ENCODE measurements around the gene ACTN4.

DNA sequence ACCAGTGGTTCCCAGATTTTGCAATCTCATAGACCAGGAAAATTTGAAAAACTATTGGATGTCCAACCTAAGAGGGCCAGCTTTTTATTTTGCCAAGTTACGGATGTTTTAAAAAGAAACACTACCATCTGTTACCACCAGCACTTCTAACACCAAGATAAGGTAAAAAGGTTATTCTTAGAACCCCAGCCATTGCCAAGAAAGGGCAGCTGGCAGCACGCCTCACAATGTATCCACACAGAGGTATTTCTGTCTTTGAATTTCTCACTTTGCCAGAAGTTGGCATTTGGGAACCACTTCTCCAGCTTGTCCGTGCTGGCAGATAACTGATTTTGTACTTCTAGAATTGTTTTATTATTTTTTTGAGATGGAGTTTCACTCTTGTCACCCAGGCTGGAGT, 68.1 kb downstream of the ACTN4 start:
- TF ChIP-seq, protein P1, sequence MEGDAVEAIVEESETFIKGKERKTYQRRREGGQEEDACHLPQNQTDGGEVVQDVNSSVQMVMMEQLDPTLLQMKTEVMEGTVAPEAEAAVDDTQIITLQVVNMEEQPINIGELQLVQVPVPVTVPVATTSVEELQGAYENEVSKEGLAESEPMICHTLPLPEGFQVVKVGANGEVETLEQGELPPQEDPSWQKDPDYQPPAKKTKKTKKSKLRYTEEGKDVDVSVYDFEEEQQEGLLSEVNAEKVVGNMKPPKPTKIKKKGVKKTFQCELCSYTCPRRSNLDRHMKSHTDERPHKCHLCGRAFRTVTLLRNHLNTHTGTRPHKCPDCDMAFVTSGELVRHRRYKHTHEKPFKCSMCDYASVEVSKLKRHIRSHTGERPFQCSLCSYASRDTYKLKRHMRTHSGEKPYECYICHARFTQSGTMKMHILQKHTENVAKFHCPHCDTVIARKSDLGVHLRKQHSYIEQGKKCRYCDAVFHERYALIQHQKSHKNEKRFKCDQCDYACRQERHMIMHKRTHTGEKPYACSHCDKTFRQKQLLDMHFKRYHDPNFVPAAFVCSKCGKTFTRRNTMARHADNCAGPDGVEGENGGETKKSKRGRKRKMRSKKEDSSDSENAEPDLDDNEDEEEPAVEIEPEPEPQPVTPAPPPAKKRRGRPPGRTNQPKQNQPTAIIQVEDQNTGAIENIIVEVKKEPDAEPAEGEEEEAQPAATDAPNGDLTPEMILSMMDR (conservative IDR thresholded peaks at IDR 0.05) = no peak
- no peak for TF ChIP-seq EZH2 (IDR thresholded peaks at IDR 0.05; ENCODE audit: low read depth)

Measured in PC-9 (cell line).